ENCODE results near the gene KIF13A. TPM values are rescaled to one million over a fixed set of nuclear protein-coding genes. Genes with fewer than 3 reads are reported as not detected.

The KIF13A gene
- total RNA-seq, 3 donors from 2014 or later, result 45.6 to 85.9 (median 46.9) TPM

GRCh38 chr6:17853533-17853932, 133.9 kb downstream of the KIF13A start:
- no peak for ATAC-seq
- Histone ChIP-seq H3K4me3 (no peak overlapping the region), H3K4me1 (ENCODE audit: low read depth) (no peaks in the 10 kb centered on the region), H3K9me3 (no peaks in the 10 kb centered on the region), H3K36me3 (ENCODE audit: low read depth) (no peaks in the 10 kb centered on the region)
- intact Hi-C loops (cut with DNase I, micrococcal nuclease), result no loop called here
- no peak for TF ChIP-seq CTCF (IDR thresholded peaks at IDR 0.05)
- no peak for DNase-seq

GRCh38 chr6:17851720-17852161, 135.7 kb downstream of the KIF13A start:
- ATAC-seq (no peak), DNase-seq (no peak)
- Histone ChIP-seq H3K4me3 (no peak overlapping the region), H3K36me3 (ENCODE audit: low read depth) (no peaks in the 10 kb centered on the region), H3K9me3 (no peaks in the 10 kb centered on the region), H3K4me1 (ENCODE audit: low read depth) (no peaks in the 10 kb centered on the region)
- intact Hi-C loops (cut with DNase I, micrococcal nuclease), result no loop called here
- TF ChIP-seq CTCF (IDR thresholded peaks at IDR 0.05), result no peak

DNA sequence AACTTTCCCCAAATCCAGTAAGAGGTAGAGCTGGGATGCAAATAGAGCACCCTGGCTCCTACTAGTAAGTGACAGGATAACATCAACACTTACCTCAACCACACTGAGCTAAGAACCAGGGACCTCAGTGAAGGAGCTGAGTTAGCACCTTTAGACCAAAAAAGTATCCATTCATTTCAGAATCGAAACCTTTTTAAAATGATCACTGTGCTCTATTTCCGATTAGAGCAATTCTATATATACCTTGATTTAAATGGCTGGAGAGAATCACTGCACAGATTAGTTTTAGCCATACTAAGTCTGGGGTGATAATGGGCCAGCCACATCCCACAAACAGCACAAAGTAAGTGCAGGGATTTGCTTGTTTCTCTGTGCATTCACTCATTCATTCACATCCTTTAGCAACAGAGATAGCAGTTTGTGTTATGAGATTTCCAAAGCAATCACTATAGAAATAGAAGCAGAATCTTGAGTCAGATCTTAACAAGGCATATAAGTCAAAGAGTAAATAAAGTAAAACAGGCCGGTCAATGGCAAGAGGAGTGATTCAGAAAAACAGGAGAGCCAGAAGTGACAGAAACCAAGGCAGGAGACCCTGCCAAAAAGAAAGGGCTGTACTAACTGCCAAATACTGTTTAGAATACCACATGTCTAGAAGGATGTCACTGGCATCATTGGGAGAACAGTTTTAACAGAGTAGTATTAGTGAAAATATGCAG, 136.3 kb downstream of the KIF13A start:
- no peaks in the 10 kb centered on the region for H3K9me3 ChIP-seq
- H3K4me1 ChIP-seq (ENCODE audit: low read depth), result no peaks in the 10 kb centered on the region
- H3K36me3 ChIP-seq (ENCODE audit: low read depth), result no peaks in the 10 kb centered on the region
- ATAC-seq (no peak), DNase-seq (no peak)
- intact Hi-C loops (cut with DNase I, micrococcal nuclease), result no loop called here
- TF ChIP-seq CTCF (IDR thresholded peaks at IDR 0.05), result no peak
- no peak overlapping the region for H3K4me3 ChIP-seq

DNA sequence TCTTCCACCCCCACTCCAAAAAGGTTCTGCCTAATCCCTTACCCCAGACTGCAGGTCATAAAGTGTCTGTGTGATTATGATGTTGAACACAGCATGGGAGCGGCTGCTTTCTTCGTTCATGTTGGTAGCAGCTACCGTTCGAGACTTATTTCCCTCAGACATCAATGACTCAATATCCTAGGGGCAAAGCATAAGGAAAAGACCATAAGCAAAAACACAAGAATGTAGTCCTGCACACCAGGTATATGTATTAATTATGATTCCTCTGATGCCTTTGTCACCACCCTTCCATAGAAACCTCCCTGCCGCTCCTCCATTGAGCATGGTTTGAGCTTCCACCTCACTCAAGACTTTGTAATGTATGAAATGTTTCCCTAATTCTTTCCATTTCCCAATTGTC, 137.2 kb downstream of the KIF13A start:
- ATAC-seq, result no peak

DNA sequence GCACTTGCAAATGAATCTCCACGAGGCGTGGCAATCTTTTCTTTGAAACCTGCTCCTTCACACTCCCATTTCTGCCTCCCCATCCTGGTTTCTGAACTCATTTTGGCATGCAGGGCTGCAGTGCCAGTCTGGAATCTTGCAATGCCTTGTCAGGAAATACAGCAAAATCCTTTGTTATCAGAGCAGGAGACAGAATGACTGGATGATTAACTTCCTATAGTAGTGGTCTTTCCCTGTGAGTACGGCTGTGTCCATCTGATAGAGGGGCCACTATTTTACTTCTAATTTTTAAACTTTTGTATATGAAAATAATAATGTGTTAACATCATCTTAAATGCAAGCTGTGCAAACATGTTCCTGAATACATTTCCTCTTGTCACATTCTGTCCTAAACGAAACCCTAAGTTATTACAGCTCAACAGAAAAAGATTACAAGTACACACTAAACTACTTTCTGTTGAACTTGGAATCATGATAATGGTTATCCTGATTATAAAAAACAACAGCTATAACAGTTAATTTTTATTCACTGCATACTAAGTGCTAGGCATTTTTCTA, 140.2 kb downstream of the KIF13A start:
- no peak for TF ChIP-seq CTCF (IDR thresholded peaks at IDR 0.05)
- DNase-seq (no peak), ATAC-seq (no peak)
- intact Hi-C loops (cut with DNase I, micrococcal nuclease), result no loop called here
- Histone ChIP-seq H3K4me3 (no peak overlapping the region), H3K9me3 (no peaks in the 10 kb centered on the region), H3K36me3 (ENCODE audit: low read depth) (no peaks in the 10 kb centered on the region), H3K4me1 (ENCODE audit: low read depth) (no peaks in the 10 kb centered on the region)

More for the DNA sequence above, 137.2 kb downstream of the KIF13A start:
- no peaks in the 10 kb centered on the region for H3K4me1 ChIP-seq (ENCODE audit: low read depth)
- no peak for TF ChIP-seq CTCF (IDR thresholded peaks at IDR 0.05)
- no peak for DNase-seq
- no peak overlapping the region for H3K4me3 ChIP-seq
- intact Hi-C loops (cut with DNase I, micrococcal nuclease), result no loop called here
- no peaks in the 10 kb centered on the region for H3K9me3 ChIP-seq
- no peaks in the 10 kb centered on the region for H3K36me3 ChIP-seq (ENCODE audit: low read depth)
